Duodenal mucosa (tissue), 2 donors: ENCODE results near the gene METRN.
"Not testable (repeated sequence)": the region's sequence is repeated elsewhere in the genome, so short reads cannot be mapped to it uniquely, and the experiment has no call there.

ENCODE experiments used
- H3K27ac ChIP-seq: one replicate; pipeline ENCODE4 v1.7.0; 2013; ENCODE audit warnings: low read depth, low read length
- H3K27me3 ChIP-seq, 2 donors: one replicate each; pipeline ENCODE4 v1.7.0; 2013; ENCODE audit warnings: low read length in 2 of 2, control low read depth in 1 of 2; ENCODE audit not compliant: insufficient read depth in 2 of 2, control insufficient read depth in 1 of 2
- H3K36me3 ChIP-seq, 2 donors: one replicate each; pipeline ENCODE4 v1.7.0; 2013; ENCODE audit warnings: low read length in 2 of 2, control low read depth in 1 of 2; ENCODE audit not compliant: insufficient read depth in 2 of 2, control insufficient read depth in 1 of 2
- H3K4me1 ChIP-seq, 2 donors: one replicate each; pipeline ENCODE4 v1.7.0; 2013; ENCODE audit warnings: low read length in 2 of 2, control low read depth in 1 of 2; ENCODE audit not compliant: insufficient read depth in 2 of 2, control insufficient read depth in 1 of 2
- H3K4me3 ChIP-seq, 2 donors: one replicate each; pipeline ENCODE4 v1.7.0; 2013; ENCODE audit warnings: low read length in 2 of 2, low read depth in 1 of 2
- H3K9ac ChIP-seq, 2 donors: one replicate each; pipeline ENCODE4 v1.7.0; 2013; ENCODE audit warnings: low read length in 2 of 2, low read depth in 1 of 2
- H3K9me3 ChIP-seq, 2 donors: one replicate each; pipeline ENCODE4 v1.7.0; 2013; ENCODE audit warnings: low read length in 2 of 2, control low read depth in 1 of 2; ENCODE audit not compliant: control insufficient read depth in 1 of 2

Gene METRN

GRCh38 chr16:711548-712320, 3.2 kb upstream of the METRN start:
- H3K27ac ChIP-seq = no peak overlapping the region
- peaks cover 7 to 12% of the 10 kb centered on the region in 2 donors for H3K4me1 ChIP-seq
- H3K9ac ChIP-seq = no peak overlapping the region

GRCh38 chr16:712740-713250, 2.1 kb upstream of the METRN start:
- not testable (repeated sequence) for H3K27ac ChIP-seq, H3K9me3 ChIP-seq, H3K36me3 ChIP-seq, H3K9ac ChIP-seq, H3K4me3 ChIP-seq
- Histone ChIP-seq H3K27me3 (peaks cover 49 to 54% of the 10 kb centered on the region in 2 donors), H3K4me1 (peaks cover 7 to 13% of the 10 kb centered on the region in 2 donors)

More at GRCh38 chr16:711548-712320, 3.2 kb upstream of the METRN start:
- no peaks in the 10 kb centered on the region for H3K9me3 ChIP-seq
- H3K4me3 ChIP-seq = no peak overlapping the region
- H3K27me3 ChIP-seq = peaks cover 56 to 60% of the 10 kb centered on the region in 2 donors
- H3K36me3 ChIP-seq = no peaks in the 10 kb centered on the region

DNA sequence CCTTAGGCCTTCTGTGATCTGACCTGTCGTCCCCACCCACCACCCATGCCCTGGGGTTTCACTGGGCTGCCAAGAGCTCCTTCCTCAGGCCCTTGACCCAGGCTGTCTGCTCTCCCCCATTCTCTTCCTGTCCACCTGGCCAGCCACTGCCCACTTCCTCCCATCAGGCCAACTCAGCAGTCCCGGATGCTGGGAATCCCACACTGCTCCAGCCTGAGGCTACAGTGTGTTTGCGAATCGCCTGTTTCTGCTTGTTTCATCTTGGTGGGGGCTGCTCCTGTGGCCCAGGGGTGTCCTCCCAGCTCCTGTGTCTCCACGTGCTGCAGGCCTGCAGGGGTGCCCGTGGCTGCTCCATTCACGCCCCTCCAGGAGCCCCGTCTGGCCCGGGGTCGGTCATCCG, 839 bp upstream of the METRN start:
- H3K27ac ChIP-seq = no peak overlapping the region
- H3K27me3 ChIP-seq = peaks cover 36 to 48% of the 10 kb centered on the region in 2 donors
- H3K4me3 ChIP-seq = no peak overlapping the region
- H3K9me3 ChIP-seq = no peaks in the 10 kb centered on the region
- H3K36me3 ChIP-seq = no peaks in the 10 kb centered on the region
- H3K9ac ChIP-seq = no peak overlapping the region
- peaks cover 16 to 24% of the 10 kb centered on the region in 2 donors for H3K4me1 ChIP-seq

- peaks cover 22 to 33% of the 10 kb centered on the region in 2 donors for H3K27me3 ChIP-seq
- no peaks in the 10 kb centered on the region for H3K9me3 ChIP-seq
- no peak overlapping the region for H3K27ac ChIP-seq
- no peaks in the 10 kb centered on the region for H3K36me3 ChIP-seq
- H3K4me3 ChIP-seq = peak overlapping the region; percentile 47 to 55
- H3K4me1 ChIP-seq = peaks cover 27 to 38% of the 10 kb centered on the region in 2 donors
- H3K9ac ChIP-seq = no peak overlapping the region
Measured at GRCh38 chr16:715477-716199, 720 bp downstream of the METRN start.

DNA sequence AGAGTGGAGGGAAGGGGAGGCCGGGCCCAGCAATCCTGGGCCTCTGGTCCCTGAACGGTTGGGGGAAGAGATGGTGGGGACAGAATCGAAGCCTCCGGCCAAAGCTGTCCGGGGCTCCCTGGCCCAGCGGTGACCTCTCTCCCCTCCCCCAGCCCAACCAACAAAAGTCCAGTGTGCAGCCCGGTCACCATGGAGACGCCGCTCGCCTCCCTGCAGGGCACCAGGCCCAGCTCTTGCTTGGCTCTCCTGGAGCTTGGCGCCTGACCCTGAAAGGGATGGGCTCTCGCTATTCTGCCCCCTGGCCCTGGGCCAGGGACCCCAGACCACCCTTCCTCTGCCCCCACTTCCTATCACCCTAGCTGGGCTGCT, 1.3 kb downstream of the METRN start:
- Histone ChIP-seq H3K36me3 (no peaks in the 10 kb centered on the region), H3K4me3 (peak overlapping the region in 1 of 2 donors; percentile 43), H3K4me1 (peaks cover 27 to 39% of the 10 kb centered on the region in 2 donors), H3K9ac (no peak overlapping the region), H3K27me3 (peaks cover 17 to 27% of the 10 kb centered on the region in 2 donors), H3K27ac (no peak overlapping the region), H3K9me3 (no peaks in the 10 kb centered on the region)

DNA sequence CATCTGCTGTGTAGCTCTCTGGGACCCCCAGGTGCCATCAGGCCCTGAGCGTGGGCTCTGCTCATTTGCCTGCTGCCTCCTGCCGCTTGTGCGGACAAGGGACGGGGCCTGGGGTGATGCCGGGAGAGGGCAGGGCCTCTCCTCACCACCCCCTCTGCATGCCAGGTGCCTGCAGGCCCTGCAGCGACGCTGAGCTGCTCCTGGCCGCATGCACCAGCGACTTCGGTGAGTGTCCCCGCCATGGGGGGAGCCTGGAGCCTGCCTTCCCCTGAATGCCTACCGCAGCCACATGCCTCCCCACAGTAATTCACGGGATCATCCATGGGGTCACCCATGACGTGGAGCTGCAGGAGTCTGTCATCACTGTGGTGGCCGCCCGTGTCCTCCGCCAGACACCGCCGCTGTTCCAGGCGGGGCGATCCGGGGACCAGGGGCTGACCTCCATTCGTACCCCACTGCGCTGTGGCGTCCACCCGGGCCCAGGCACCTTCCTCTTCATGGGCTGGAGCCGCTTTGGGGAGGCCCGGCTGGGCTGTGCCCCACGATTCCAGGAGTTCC, 1.9 kb downstream of the METRN start:
- H3K9me3 ChIP-seq = no peaks in the 10 kb centered on the region
- H3K9ac ChIP-seq = no peak overlapping the region
- no peak overlapping the region for H3K4me3 ChIP-seq
- no peaks in the 10 kb centered on the region for H3K36me3 ChIP-seq
- H3K4me1 ChIP-seq = peaks cover 27 to 42% of the 10 kb centered on the region in 2 donors
- H3K27me3 ChIP-seq = peaks cover 12 to 25% of the 10 kb centered on the region in 2 donors
- no peak overlapping the region for H3K27ac ChIP-seq

- Histone ChIP-seq H3K27ac (no peak overlapping the region), H3K9ac (no peak overlapping the region), H3K9me3 (no peaks in the 10 kb centered on the region)
Measured at GRCh38 chr16:717450-718245, 2.7 kb downstream of the METRN start.

GRCh38 chr16:718389-718788, 3.5 kb downstream of the METRN start:
- Histone ChIP-seq H3K4me1 (peaks cover 27 to 45% of the 10 kb centered on the region in 2 donors), H3K27me3 (peaks cover 12 to 25% of the 10 kb centered on the region in 2 donors), H3K9ac (no peak overlapping the region), H3K4me3 (no peak overlapping the region), H3K9me3 (no peaks in the 10 kb centered on the region), H3K36me3 (no peaks in the 10 kb centered on the region), H3K27ac (no peak overlapping the region)

More at GRCh38 chr16:717450-718245, 2.7 kb downstream of the METRN start:
- Histone ChIP-seq H3K4me3 (no peak overlapping the region), H3K36me3 (no peaks in the 10 kb centered on the region), H3K4me1 (peaks cover 27 to 45% of the 10 kb centered on the region in 2 donors), H3K27me3 (peaks cover 12 to 25% of the 10 kb centered on the region in 2 donors)

DNA sequence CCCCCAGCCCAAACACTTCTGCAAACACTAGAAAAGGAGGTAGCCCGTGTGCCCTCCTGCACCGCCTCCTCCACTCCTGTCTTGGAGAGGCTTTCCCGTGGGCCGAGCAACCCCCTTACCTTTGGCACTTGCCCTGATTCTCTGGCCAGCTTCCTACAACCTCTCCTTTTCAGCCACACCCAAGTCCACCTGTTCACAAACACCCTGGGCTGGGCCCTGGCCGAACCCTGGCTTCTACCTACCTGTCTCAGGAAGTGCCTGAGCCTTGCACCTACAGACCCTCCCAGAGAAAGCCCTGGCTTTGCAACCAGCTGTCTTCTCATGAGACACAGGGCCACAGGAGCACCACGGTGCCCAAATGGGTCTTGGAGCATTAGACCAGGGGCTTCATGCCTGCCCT, 4.0 kb downstream of the METRN start:
- Histone ChIP-seq H3K9ac (no peak overlapping the region), H3K9me3 (no peaks in the 10 kb centered on the region), H3K4me3 (peak overlapping the region; percentile 7 to 25), H3K27me3 (peaks cover 12 to 24% of the 10 kb centered on the region in 2 donors), H3K27ac (no peak overlapping the region), H3K4me1 (peaks cover 27 to 45% of the 10 kb centered on the region in 2 donors), H3K36me3 (no peaks in the 10 kb centered on the region)
